Cerebellar nuclear complex (tissue), 1 donor: Measurements from ENCODE around the gene MRTO4.
"Not testable (repeated sequence)": the region's sequence is repeated elsewhere in the genome, so short reads cannot be mapped to it uniquely, and the experiment has no call there.

Source experiments
- DNase-seq, 2 experiments: peaks; one replicate each; lab custom pipeline; 2025; lab: John Stamatoyannopoulos, UW

MRTO4 gene

DNA sequence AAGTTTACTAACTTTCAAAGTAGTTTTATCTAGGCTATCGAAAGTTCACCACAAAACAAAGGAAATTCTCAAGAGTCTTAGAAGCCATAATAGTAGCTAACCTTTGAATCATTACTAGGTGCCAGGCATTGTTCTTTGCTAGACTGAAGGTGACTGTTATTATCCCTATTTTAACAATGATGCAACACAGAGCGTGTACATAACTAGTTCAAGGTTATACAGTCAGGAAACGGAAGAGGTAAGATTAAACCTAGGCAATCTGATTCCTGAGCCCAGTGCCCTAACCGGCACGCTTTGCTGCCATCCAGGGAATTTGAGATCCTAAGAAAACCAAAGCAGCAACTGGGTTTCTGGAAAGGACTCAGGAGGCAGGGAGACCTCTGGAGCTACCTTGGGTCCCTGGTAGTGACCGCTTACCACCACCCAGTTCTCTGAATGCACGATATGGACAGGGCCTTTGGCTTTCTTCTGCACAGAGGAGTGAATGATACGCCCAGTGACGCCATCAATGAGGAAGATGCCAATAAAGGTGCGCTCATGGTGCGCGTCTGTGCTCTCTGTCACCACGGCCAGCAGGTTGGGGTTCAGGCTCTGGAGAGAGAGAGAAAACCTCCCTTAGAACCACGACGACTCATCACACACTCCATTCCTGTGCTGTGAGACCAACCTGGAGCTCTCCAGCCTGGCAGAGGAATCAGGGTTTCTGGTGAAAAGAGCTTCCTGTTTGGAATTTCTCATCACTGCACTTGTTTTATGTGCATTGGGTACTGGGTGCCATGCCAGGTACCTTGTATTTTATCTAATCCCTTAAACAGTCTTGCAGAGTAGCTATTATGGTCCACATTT is 28.4 kb upstream of the MRTO4 start:
- no peak for DNase-seq

DNA sequence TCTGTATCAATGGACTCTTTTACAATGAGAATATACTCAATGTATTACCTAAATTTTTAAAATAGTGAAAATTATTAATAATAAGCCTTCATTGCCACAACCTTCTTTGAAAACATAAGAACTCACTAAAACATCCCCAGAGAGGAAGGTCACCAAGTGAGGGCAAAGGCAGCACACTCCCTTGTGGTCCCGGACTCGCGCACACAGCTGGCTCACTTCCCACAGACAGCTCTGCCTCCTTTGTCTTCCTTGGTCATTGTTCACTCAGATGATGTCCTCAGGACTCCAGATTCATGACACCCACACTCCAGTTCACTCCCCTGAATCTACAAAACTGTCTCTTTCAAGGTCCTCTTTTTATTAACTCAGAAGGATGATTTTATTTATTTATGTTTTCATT is 22.4 kb upstream of the MRTO4 start:
- DNase-seq: no peak

DNA sequence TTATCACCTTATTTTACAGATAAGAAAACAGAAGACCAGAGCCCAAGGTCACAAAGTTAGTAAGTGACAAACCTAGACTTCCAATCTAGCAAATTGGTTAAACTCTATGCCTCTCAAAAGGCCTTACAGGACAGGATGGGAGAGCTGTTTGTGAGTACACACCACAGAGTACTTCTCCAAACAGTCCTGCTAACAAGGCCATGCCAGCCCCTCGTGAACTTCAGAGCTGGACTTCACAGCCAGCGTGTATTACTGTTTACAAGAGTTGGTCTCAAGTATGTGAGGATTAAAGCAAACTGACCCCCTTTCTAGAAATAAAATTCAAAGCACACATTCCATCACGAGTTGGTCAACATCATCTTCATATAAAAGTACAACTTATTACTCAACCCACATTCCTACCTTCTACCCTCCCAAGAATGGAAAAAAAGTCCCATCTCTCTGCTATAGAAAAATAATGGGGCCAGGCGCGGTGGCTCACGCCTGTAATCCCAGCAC is 21.7 kb upstream of the MRTO4 start:
- no peak for DNase-seq

DNA sequence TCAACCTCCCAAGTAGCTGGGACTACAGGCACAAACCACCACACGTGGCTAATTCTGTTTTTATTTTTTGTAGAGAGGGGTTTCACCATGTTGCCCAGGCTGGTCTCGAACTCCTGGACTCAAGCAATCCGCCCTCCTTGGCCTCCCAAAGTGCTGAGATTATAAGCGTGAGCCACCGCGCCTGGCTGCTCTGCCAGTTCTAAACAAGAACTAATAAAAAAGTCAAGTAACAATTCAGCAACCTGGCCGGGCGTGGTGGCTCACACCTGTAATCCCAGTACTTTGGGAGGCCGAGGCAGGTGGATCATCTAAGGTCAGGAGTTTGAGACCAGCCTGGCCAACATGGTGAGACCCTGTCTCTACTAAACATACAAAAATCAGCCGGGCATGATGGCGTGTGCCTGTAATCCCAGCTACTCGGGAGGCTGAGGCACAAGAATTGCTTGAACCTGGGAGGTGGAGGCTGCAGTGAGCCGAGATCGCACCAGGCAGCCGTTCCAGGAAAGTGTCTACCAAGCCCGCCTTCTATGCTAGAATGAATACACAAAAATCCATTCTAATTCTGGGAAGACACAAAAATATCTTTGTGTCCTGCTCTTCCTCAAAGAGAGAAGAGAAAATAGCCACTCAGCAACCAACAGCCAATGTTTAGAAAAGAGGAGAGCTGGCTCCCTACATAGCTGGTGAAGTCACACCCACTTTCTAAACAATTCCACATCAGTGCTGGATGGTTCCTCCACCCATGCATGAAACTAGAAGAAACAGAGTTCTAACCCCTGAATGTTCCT is 19.7 kb upstream of the MRTO4 start:
- DNase-seq: not testable (repeated sequence)

DNA sequence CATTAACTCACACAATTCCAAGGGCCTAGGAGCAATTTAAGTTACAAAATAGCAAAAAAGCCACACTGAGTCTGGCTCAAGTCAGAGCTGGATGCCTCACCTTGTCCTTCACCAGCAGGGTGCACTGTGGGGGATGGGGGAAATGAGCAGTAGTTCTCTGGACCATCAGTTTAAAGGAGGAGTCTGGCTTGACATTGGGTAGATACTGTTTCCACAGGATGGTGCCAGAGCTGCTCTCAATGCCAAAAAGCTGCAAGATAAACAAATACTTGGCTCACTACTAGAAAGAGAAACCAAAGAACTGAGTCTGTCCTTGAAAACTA is 19.1 kb upstream of the MRTO4 start:
- no peak for DNase-seq

DNA sequence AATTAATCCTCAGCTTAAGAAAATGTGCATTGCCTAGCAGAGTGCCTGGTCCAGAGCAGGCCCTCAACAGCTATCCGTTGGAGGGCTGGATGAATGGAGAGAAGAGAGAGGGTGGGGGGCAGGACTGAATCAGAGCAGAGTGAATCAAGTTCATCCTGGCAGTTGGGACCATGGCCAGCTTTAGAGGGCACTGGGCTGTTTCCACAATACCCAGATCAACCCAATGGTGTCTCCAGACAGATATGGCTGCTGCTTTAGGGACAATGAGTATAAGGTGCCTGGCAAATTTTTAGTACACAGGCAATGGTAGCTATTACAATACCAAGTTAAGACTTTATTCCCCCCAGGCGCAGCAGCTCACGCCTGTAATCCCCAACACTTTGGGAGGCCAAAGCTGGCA is 17.4 kb upstream of the MRTO4 start:
- DNase-seq: no peak

DNA sequence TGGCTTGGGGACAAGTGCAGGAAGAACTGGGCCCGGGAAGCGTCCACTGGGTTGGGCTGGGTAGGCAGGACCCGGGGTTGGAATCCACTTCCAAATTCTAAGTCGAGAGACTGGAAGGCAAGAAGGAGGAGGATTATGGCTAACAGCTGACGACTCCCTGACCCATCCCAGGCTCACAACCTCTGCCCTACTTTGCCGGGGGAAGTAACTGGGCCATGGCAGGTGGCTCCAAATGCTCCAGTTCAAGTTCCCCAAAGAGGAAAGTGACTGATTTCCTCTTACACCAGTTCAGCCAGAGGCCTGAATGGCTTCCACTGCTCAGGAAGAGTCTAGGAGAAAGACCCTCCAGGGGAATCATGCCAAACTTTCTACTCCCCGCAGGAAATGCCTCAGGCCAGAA is 11.7 kb upstream of the MRTO4 start:
- no peak for DNase-seq

DNA sequence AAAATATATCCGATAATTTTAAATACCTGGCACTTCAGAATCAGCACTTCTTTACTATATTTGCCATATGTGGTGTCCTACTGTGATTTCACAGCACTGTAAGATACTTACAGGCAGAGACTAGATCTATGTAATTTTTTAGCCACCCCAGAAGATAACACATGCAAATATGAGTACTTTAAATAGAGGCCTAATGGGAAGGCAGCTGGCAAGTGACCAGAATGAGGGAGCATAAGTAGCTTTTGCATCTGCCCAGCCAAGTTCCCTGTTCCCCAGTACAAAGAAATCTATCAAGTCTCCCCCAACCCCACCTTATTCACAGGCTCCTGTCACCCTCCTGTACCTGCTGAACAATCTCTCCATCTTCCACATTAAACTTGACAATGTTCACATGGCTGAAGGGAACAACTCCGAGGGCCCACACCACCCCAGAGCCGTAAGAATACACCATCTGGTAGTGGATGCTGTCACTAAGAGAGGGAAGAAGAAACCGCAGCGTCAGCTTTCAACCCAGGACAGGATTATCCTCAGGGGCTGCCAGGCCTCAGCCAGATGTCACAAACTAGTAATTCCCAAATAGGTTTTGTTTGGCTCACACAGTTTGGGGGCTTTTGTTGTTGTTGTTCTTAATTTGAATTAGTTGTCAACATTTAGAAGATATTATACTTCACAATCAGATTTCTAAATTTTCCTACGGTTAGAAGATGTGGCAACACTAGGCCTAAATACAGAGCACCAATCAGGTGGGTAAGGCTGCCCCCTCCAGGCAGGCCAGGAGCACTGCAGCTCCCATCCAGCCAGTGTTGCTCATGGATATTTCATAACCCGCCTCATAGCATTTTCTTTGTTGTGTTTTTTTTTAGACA is 10.7 kb upstream of the MRTO4 start:
- no peak for DNase-seq

DNA sequence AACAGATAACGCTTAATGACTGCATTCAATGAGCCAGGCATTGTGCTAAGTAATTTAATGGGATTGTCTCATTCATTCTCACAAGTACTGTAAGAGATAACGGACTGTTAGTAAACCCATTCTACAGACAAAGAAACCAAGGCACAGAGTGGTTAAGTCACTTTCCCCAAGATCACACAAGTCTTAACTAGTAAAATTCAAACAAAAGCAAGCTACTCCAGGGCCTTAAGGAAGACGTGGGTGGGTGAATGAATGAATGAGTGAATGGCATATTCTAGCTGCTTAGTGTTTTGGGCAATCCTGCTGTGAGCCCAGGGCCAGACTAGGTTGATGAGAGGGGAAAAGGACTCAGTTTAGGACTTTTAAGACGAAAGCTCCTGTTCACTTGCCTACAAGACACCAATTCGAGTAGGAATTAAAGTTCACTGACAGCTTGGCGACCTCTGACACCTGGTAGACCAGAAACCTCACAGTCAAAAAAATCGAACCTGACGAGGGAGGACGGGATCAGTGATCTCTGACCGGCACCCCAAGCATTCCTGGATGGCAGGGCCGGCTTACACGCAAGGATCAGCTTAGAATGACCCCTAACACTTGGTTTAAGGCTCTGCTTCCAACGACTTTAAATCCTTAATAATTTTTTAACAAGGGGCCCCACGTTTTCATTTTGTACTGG is 838 bp upstream of the MRTO4 start:
- no peak for DNase-seq

DNA sequence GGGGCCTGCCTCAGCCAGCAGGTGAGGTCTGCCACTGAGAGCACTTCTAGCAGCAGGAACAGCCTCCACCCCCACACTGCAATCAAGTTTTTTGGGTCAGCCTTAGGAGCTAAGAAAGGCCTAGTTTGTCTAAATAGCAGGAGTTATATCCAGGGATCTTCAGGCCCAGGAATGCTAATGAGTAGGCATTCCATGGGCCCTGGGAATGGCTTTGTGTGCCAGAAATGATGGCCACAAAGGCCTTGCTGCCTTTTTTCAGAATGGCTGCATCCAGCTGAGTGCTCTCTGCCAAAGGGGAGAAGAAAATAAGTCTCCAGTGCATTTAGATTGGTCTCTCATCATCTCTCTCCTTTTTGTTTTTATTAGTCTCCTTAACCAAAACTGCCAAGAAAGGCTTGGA is 2.8 kb downstream of the MRTO4 start:
- DNase-seq: no peak

DNA sequence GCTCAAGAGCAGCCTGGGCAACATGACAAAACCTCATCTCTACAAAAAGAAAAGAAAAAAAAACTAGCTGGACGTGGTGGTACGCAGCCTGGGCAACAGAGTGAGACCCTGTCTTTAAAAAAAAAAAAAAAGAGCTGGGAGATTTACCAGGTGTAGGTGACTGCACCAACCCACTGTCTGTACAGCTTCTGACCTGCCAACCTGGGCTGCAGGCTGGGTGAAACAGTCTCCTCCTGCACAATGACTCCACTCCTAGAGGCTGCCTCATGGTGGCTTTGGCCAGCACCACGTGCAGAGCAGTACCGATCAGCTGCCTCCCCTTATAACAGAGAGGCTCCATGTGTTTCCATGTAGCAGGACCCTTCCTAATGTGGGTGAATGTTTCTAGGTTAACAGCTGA is 3.7 kb downstream of the MRTO4 start:
- DNase-seq: no peak

DNA sequence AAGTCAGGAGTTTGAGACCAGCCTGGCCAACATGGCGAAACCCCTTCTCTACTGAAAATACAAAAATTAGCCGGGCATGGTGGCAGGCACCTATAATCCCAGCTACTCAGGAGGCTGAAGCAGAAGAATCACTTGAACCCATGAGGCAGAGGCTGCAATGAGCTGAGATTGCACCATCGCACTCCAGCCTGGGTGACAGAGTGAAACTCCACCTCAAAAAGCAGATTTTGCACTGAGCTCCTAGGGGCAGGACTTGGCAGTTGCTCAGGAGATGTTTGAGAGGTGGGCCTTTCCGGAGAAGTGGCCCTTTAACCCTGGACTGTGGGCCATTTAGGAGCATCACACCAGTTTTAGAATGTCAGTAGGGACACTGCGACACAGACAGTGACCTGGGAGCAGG is 4.7 kb downstream of the MRTO4 start:
- DNase-seq: not testable (repeated sequence)

DNA sequence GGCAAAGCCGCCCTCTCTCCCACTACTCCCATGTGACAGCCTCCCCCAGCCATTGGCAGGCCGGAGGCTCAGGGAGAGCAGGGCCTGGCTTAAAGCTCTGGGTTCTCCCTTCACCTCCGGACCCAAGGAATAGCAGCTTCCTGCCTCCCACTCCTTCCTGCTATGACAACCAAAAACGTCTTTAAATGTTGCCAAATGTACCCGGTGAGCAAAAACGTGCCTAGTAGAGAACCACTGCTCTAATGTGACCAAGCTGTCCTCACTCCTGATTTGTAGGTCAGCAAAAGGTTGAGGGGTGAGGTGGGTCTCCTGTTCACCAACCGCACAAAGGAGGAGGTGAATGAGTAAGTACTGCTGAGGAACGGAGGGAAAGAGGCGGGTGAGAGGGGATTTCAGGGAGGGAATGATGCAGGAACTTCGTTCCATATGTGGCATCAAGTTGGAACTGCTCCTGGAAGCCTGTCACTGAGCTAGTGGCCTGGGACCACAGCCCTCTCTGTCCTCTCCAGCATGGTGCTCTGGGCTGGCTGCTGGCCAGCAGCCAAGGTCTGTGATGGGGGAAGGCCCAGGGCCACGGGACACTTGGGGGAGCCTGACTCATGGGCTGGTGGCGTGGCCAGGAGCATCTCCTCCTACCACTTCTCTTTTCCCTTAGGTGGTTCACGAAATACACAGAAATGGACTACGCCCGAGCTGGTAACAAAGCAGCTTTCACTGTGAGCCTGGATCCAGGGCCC is 5.7 kb downstream of the MRTO4 start:
- DNase-seq: no peak

DNA sequence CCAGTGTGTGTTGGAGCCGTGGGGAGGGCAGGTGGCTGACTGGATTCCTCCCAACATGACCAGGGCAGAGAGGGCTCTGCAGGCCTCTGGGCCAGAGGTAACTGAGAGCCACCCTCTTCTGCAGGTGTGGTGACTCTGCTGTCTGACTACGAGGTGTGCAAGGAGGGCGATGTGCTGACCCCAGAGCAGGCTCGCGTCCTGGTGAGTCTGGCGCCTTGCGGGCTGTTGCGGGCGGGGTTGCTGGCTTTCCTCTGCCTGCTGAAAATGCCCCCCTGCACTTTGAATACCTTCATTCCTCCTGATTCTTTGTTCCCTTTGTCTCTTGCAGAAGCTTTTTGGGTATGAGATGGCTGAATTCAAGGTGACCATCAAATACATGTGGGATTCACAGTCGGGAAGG is 6.7 kb downstream of the MRTO4 start:
- DNase-seq: no peak

DNA sequence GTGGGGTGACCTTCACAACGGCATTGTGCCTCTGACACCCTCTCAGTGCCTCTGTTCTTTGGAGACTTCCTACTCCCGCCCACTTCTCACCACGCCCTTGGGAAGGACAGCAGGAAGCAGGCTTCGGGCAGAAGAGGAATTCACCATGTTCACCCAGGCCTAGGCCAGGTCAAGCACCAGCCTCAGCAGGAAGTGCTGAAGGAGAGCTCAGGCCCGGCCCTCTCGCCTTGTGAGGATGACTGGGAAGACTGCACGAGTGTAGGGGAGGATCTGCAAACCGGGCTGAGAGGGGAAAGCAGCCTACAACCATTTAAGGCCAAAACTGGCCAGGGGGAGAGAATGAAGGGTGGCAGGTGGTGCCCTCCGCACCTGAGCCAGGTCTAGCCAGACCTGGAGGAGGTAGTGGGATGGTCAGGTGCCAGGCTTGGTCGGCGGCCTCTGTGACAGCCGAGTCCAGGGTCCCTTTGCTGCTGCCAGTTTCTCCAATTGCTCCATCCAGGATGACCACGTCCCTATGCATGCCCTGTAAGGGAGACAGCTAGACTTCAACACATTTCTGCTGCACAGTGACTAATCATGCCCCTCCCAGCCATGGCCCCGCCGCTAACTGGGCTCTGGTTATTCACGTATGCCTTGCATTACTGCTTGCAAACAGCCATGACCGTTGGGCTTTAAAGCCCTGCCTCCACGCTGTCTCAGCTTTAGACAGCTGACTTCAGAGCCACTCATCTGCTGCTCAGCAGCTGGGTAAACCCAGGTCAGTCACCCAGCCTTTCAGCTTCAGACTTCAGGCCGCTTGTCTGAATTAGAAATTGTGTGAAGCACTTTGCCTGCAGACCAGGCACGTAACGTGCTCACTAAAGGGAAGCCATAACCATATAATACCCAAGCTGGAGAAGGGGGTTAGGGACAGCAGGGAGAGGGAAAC is 8.9 kb downstream of the MRTO4 start:
- no peak for DNase-seq

DNA sequence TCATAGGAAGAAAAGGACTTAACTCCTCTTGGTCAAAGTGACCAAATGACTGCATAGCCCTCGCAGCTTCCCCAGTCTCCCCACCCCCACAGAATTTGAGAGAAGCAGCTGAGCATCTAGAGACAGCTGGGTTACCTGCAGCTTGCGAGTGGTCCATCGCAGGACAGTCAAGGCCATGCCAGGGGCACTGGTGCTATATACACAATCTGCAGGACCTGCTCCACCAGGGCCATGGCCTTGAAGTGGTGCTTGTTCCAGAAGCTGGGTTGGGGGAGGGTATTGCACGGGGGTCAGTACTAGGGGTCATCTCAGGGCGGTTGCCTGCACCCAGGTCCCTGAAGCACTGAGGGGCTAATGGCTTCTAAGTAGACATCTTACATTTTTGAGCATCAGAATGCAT is 10.4 kb downstream of the MRTO4 start:
- no peak for DNase-seq

DNA sequence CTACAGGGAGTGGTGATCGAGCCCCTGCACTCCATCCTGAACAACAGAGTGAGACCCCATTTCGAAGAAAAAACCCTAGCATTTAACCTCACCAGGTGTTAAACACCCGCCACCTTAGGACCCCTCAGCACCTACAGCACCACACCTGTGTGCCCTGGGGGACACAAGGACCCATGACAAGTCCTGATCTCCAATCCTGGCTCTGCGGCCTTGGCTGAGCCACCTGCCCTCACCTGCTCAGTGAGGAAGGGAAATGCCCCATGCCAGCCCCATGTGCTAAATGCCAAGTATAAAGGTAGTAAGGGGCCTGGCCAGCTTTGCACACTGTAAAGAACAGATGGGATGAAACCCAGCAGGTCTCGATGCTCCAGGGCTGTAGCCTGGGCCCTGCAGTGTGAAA is 11.1 kb downstream of the MRTO4 start:
- no peak for DNase-seq

DNA sequence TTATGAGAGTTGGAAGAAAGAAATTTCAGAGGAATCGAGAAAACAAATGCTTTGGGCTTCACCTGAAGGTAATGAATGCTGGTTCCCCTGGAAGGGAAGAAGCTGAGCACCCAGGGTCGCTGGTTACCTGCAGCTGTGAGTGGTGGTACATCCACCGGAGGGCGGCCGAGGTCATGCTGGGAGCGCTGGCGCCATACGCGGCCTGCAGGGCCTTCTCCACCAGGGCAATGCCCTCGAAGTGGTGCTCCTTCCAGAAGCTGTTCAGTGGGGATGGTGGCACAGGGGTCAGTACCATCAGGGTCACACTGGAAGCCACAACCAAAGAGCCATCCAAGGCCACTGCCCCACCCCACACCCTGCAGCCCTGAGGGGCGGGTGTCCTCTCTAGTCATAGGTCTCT is 16.8 kb downstream of the MRTO4 start:
- DNase-seq: no peak

DNA sequence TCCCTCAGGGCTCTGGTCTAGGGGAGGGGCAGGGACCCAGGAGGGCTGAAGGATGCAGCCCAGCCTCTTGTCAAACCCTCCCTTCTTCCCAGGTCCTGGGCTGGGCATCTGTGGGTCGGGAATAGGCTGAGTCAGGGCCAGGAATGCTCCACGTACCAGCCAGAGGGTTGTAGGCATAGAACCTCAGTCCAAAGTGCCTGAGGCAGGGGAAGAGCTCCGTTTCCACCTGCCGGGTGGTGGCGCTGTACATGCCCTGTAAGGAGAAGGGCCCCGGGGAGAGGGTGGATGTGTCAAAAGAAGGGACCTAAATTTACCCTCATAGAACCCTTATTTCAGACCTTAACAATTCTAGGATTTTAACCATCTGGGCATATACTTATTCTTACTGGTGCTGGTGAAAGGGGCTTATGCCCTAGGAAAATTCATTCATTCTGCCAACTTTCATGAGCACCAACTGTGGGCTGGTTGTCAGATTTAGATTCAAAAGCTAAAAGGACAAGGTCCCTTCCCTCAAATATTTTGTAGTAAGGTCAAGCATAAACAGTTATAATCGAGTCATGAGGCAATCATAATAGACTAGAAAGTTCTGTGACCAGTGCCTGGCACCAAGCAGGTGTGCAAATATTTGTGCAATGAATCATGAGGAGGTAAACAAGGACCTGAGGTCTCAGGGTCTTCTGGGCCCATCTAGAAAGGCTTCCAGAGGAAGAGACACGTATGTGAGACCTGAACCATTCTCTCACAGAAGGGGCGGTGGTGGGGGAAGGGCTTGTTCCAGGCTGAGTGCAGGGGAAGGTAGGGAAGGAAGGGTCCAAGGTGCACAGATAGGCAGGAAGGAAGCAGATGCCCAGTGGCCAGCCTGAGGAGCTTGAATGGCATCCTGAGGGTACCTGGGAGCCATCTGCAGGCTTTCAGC is 18.1 kb downstream of the MRTO4 start:
- not testable (repeated sequence) for DNase-seq
